ENCODE measurements around the gene NBAS.

NBAS gene

GRCh38 chr2:15554525-15555218, 6.5 kb downstream of the NBAS start:
- DNase-seq, result no peak
- Histone ChIP-seq H4K8ac (ENCODE audit: low read depth, low read length) (no peak overlapping the region), H3K36me3 (ENCODE audit: control insufficient read depth, insufficient read depth, low read length) (no peaks in the 10 kb centered on the region), H3K27me3 (ENCODE audit: insufficient read depth, low read length, poor library complexity) (no peaks in the 10 kb centered on the region), H3K4me2 (ENCODE audit: low read length) (no peak overlapping the region), H3K4ac (ENCODE audit: low read depth, low read length) (no peak overlapping the region), H3K79me1 (ENCODE audit: low read length) (peaks cover 6% of the 10 kb centered on the region), H2BK5ac (ENCODE audit: low read length) (no peak overlapping the region), H3K4me3 (ENCODE audit: low read length) (no peak overlapping the region), H3K23ac (ENCODE audit: low read length) (no peak overlapping the region), H3K56ac (ENCODE audit: low read length) (no peak overlapping the region), H2BK15ac (replicated peaks; ENCODE audit: low read depth) (no peak overlapping the region), H2BK120ac (ENCODE audit: low read depth, low read length) (no peak overlapping the region), H2AK5ac (ENCODE audit: low read length) (no peak overlapping the region), H4K5ac (ENCODE audit: low read length) (no peak overlapping the region), H3K4me1 (ENCODE audit: control insufficient read depth, low read depth, low read length) (no peaks in the 10 kb centered on the region), H3K18ac (ENCODE audit: low read length) (no peak overlapping the region), H3K27ac (ENCODE audit: low read depth, low read length) (no peak overlapping the region), H3K9ac (ENCODE audit: low read length) (no peak overlapping the region), H3K79me2 (ENCODE audit: control insufficient read depth, insufficient read depth, low read length) (no peaks in the 10 kb centered on the region)
- WGBS (ENCODE audit: extremely low coverage, insufficient coverage, low lambda C conversion rate), result no CpG with 5 or more reads among the region's 5 CpGs

- H4K8ac ChIP-seq (ENCODE audit: low read depth, low read length), result no peak overlapping the region
- no peak overlapping the region for H3K9ac ChIP-seq (ENCODE audit: low read length)
- H3K79me1 ChIP-seq (ENCODE audit: low read length), result peaks cover 3% of the 10 kb centered on the region
- H2BK5ac ChIP-seq (ENCODE audit: low read length), result no peak overlapping the region
- no peak overlapping the region for H2BK120ac ChIP-seq (ENCODE audit: low read depth, low read length)
- no peak overlapping the region for H2AK5ac ChIP-seq (ENCODE audit: low read length)
- no peaks in the 10 kb centered on the region for H3K4me1 ChIP-seq (ENCODE audit: control insufficient read depth, low read depth, low read length)
- DNase-seq, result no peak
- no peak overlapping the region for H3K18ac ChIP-seq (ENCODE audit: low read length)
- H3K4me3 ChIP-seq (ENCODE audit: low read length), result no peak overlapping the region
- no peak overlapping the region for H3K56ac ChIP-seq (ENCODE audit: low read length)
- no peak overlapping the region for H2BK15ac ChIP-seq (replicated peaks; ENCODE audit: low read depth)
- H3K27ac ChIP-seq (ENCODE audit: low read depth, low read length), result no peak overlapping the region
- no peaks in the 10 kb centered on the region for H3K27me3 ChIP-seq (ENCODE audit: insufficient read depth, low read length, poor library complexity)
- H3K23ac ChIP-seq (ENCODE audit: low read length), result no peak overlapping the region
- no peaks in the 10 kb centered on the region for H3K36me3 ChIP-seq (ENCODE audit: control insufficient read depth, insufficient read depth, low read length)
- H3K79me2 ChIP-seq (ENCODE audit: control insufficient read depth, insufficient read depth, low read length), result no peaks in the 10 kb centered on the region
- WGBS (ENCODE audit: extremely low coverage, insufficient coverage, low lambda C conversion rate), result no CpG with 5 or more reads among the region's 3 CpGs
- H3K4ac ChIP-seq (ENCODE audit: low read depth, low read length), result no peak overlapping the region
- no peak overlapping the region for H4K5ac ChIP-seq (ENCODE audit: low read length)
- H3K4me2 ChIP-seq (ENCODE audit: low read length), result no peak overlapping the region
These were observed 7.2 kb downstream of the NBAS start for GRCh38 chr2:15553951-15554350.

GRCh38 chr2:15553519-15553918, 7.6 kb downstream of the NBAS start:
- H2BK5ac ChIP-seq (ENCODE audit: low read length), result no peak overlapping the region
- H4K8ac ChIP-seq (ENCODE audit: low read depth, low read length), result no peak overlapping the region
- no peaks in the 10 kb centered on the region for H3K79me2 ChIP-seq (ENCODE audit: control insufficient read depth, insufficient read depth, low read length)
- H3K18ac ChIP-seq (ENCODE audit: low read length), result no peak overlapping the region
- 100% methylated on average over 1 of the region's 1 CpG for WGBS (ENCODE audit: extremely low coverage, insufficient coverage, low lambda C conversion rate)
- no peak overlapping the region for H3K9ac ChIP-seq (ENCODE audit: low read length)
- H2AK5ac ChIP-seq (ENCODE audit: low read length), result no peak overlapping the region
- no peak overlapping the region for H3K27ac ChIP-seq (ENCODE audit: low read depth, low read length)
- no peak overlapping the region for H2BK120ac ChIP-seq (ENCODE audit: low read depth, low read length)
- H3K36me3 ChIP-seq (ENCODE audit: control insufficient read depth, insufficient read depth, low read length), result no peaks in the 10 kb centered on the region
- H3K23ac ChIP-seq (ENCODE audit: low read length), result no peak overlapping the region
- H3K79me1 ChIP-seq (ENCODE audit: low read length), result peaks cover 3% of the 10 kb centered on the region
- no peaks in the 10 kb centered on the region for H3K27me3 ChIP-seq (ENCODE audit: insufficient read depth, low read length, poor library complexity)
- no peak overlapping the region for H3K4me2 ChIP-seq (ENCODE audit: low read length)
- no peak overlapping the region for H4K5ac ChIP-seq (ENCODE audit: low read length)
- no peak overlapping the region for H3K4ac ChIP-seq (ENCODE audit: low read depth, low read length)
- no peak for DNase-seq
- H3K4me3 ChIP-seq (ENCODE audit: low read length), result no peak overlapping the region
- H2BK15ac ChIP-seq (replicated peaks; ENCODE audit: low read depth), result no peak overlapping the region
- H3K4me1 ChIP-seq (ENCODE audit: control insufficient read depth, low read depth, low read length), result no peaks in the 10 kb centered on the region
- H3K56ac ChIP-seq (ENCODE audit: low read length), result no peak overlapping the region

DNA sequence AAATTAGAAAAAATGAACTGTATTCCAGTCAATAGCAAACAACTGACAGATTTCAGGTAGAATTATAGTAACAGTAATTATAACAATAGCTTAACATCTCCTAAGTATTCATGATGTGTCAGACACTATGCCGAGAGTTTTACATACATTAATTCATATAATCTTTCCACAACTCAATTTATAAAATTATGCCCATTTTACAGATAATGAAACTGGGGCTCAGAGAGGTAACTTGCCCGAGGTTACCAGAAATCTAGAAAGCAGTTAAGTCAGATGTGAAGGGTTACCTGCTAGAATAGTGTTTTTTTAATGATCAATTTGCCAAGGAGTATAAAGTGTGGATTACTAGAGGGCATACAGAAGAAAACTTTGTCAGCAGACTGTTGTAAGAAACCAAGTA, 12.2 kb downstream of the NBAS start:
- no peak overlapping the region for H3K56ac ChIP-seq (ENCODE audit: low read length)
- H3K23ac ChIP-seq (ENCODE audit: low read length), result no peak overlapping the region
- no peaks in the 10 kb centered on the region for H3K79me1 ChIP-seq (ENCODE audit: low read length)
- WGBS (ENCODE audit: extremely low coverage, insufficient coverage, low lambda C conversion rate), result no CpG with 5 or more reads among the region's 2 CpGs
- no peaks in the 10 kb centered on the region for H3K4me1 ChIP-seq (ENCODE audit: control insufficient read depth, low read depth, low read length)
- DNase-seq, result no peak
- no peaks in the 10 kb centered on the region for H3K27me3 ChIP-seq (ENCODE audit: insufficient read depth, low read length, poor library complexity)
- no peak overlapping the region for H3K18ac ChIP-seq (ENCODE audit: low read length)
- no peak overlapping the region for H3K9ac ChIP-seq (ENCODE audit: low read length)
- no peak overlapping the region for H4K8ac ChIP-seq (ENCODE audit: low read depth, low read length)
- H4K5ac ChIP-seq (ENCODE audit: low read length), result no peak overlapping the region
- H2BK15ac ChIP-seq (replicated peaks; ENCODE audit: low read depth), result no peak overlapping the region
- H3K4ac ChIP-seq (ENCODE audit: low read depth, low read length), result no peak overlapping the region
- H2BK5ac ChIP-seq (ENCODE audit: low read length), result no peak overlapping the region
- no peak overlapping the region for H3K27ac ChIP-seq (ENCODE audit: low read depth, low read length)
- H2BK120ac ChIP-seq (ENCODE audit: low read depth, low read length), result no peak overlapping the region
- no peak overlapping the region for H2AK5ac ChIP-seq (ENCODE audit: low read length)
- no peak overlapping the region for H3K4me2 ChIP-seq (ENCODE audit: low read length)
- no peak overlapping the region for H3K4me3 ChIP-seq (ENCODE audit: low read length)
- H3K79me2 ChIP-seq (ENCODE audit: control insufficient read depth, insufficient read depth, low read length), result no peaks in the 10 kb centered on the region
- no peaks in the 10 kb centered on the region for H3K36me3 ChIP-seq (ENCODE audit: control insufficient read depth, insufficient read depth, low read length)

- H2AK5ac ChIP-seq (ENCODE audit: low read length), result no peak overlapping the region
- H3K79me2 ChIP-seq (ENCODE audit: control insufficient read depth, insufficient read depth, low read length), result no peaks in the 10 kb centered on the region
- H3K18ac ChIP-seq (ENCODE audit: low read length), result no peak overlapping the region
- H3K79me1 ChIP-seq (ENCODE audit: low read length), result no peaks in the 10 kb centered on the region
- H3K27me3 ChIP-seq (ENCODE audit: insufficient read depth, low read length, poor library complexity), result no peaks in the 10 kb centered on the region
- DNase-seq, result no peak
- no peak overlapping the region for H3K4me3 ChIP-seq (ENCODE audit: low read length)
- no peak overlapping the region for H3K27ac ChIP-seq (ENCODE audit: low read depth, low read length)
- H4K8ac ChIP-seq (ENCODE audit: low read depth, low read length), result no peak overlapping the region
- no peak overlapping the region for H3K56ac ChIP-seq (ENCODE audit: low read length)
- H3K9ac ChIP-seq (ENCODE audit: low read length), result no peak overlapping the region
- WGBS (ENCODE audit: extremely low coverage, insufficient coverage, low lambda C conversion rate), result no CpG with 5 or more reads among the region's 4 CpGs
- no peak overlapping the region for H3K23ac ChIP-seq (ENCODE audit: low read length)
- no peak overlapping the region for H4K5ac ChIP-seq (ENCODE audit: low read length)
- H3K36me3 ChIP-seq (ENCODE audit: control insufficient read depth, insufficient read depth, low read length), result no peaks in the 10 kb centered on the region
- H2BK15ac ChIP-seq (replicated peaks; ENCODE audit: low read depth), result no peak overlapping the region
- no peaks in the 10 kb centered on the region for H3K4me1 ChIP-seq (ENCODE audit: control insufficient read depth, low read depth, low read length)
- H3K4me2 ChIP-seq (ENCODE audit: low read length), result no peak overlapping the region
- H2BK120ac ChIP-seq (ENCODE audit: low read depth, low read length), result no peak overlapping the region
- no peak overlapping the region for H2BK5ac ChIP-seq (ENCODE audit: low read length)
- H3K4ac ChIP-seq (ENCODE audit: low read depth, low read length), result no peak overlapping the region
These were observed 13.8 kb downstream of the NBAS start for GRCh38 chr2:15547115-15547876.

Data from mesendoderm (in vitro differentiated cells).